GM23338 (cell line): ENCODE measurements around the gene CACNG1. TPM values are rescaled to one million over a fixed set of nuclear protein-coding genes. Genes with fewer than 3 reads are reported as not detected.

Experiments
- ATAC-seq: fragments of 200-7000 bp; cut with Tn5 transposase; 3 replicates; pipeline ENCODE4 v1.9.1; 2020
- DNase-seq: peaks from one replicate; pipeline ENCODE4 v3.0.0-alpha.2; 2015; ENCODE audit warnings: low spot score
- H2AFZ ChIP-seq: fragments of 200-600 bp; sonication (generic); 2 replicates; pipeline ENCODE4 v1.8.0; 2016; ENCODE audit warnings: antibody characterized with exemption, mild to moderate bottlenecking, moderate library complexity
- H3F3A ChIP-seq: fragments of 200-600 bp; sonication (generic); replicated peaks from 2 replicates; pipeline ENCODE4 v1.8.0; 2017; ENCODE audit warnings: antibody characterized with exemption, mixed run types, low read depth
- H3K27ac ChIP-seq: fragments of 200-600 bp; sonication (generic); 2 replicates; pipeline ENCODE4 v1.6.1; 2016; ENCODE audit warnings: low read depth
- H3K27me3 ChIP-seq: fragments of 200-600 bp; sonication (generic); 2 replicates; pipeline ENCODE4 v1.8.0; 2016; ENCODE audit warnings: mild to moderate bottlenecking, mixed run types, moderate library complexity; ENCODE audit not compliant: insufficient read depth
- H3K36me3 ChIP-seq: fragments of 200-600 bp; sonication (generic); 2 replicates; pipeline ENCODE4 v1.8.0; 2016; ENCODE audit warnings: mild to moderate bottlenecking; ENCODE audit not compliant: insufficient read depth
- H3K4me1 ChIP-seq: fragments of 200-600 bp; sonication (generic); 2 replicates; pipeline ENCODE4 v1.8.0; 2016; ENCODE audit warnings: mild to moderate bottlenecking, moderate library complexity; ENCODE audit not compliant: insufficient read depth
- H3K4me2 ChIP-seq: fragments of 200-600 bp; sonication (generic); 2 replicates; pipeline ENCODE4 v1.7.1; 2017; ENCODE audit warnings: mixed run types
- H3K4me3 ChIP-seq: fragments of 200-600 bp; sonication (generic); 2 replicates; pipeline ENCODE4 v1.6.1; 2016; ENCODE audit warnings: mixed run types
- H3K79me2 ChIP-seq: fragments of 200-600 bp; sonication (generic); replicated peaks from 2 replicates; pipeline ENCODE4 v1.8.0; 2017; ENCODE audit warnings: mild to moderate bottlenecking; ENCODE audit not compliant: insufficient read depth
- H3K9me2 ChIP-seq: fragments of 200-600 bp; sonication (generic); 2 replicates; pipeline ENCODE4 v1.8.0; 2017; ENCODE audit not compliant: insufficient read depth
- H4K20me1 ChIP-seq: fragments of 200-600 bp; sonication (generic); replicated peaks from 2 replicates; pipeline ENCODE4 v1.8.0; 2017; ENCODE audit warnings: mild to moderate bottlenecking; ENCODE audit not compliant: insufficient read depth
- H3K27ac Mint-ChIP-seq: 2 replicates; pipeline ENCODE4 v1.8.0; 2020; ENCODE audit warnings: inconsistent platforms, mild to moderate bottlenecking, moderate library complexity, mixed read lengths
- H3K27me3 Mint-ChIP-seq: 3 replicates; pipeline ENCODE4 v1.8.0; 2022; ENCODE audit warnings: low read depth, mild to moderate bottlenecking, moderate library complexity, mixed read lengths, inconsistent platforms; ENCODE audit not compliant: insufficient read depth, poor library complexity
- H3K36me3 Mint-ChIP-seq: 3 replicates; pipeline ENCODE4 v1.8.0; 2021; ENCODE audit warnings: low read depth, mild to moderate bottlenecking, inconsistent platforms, moderate library complexity, mixed read lengths
- H3K4me1 Mint-ChIP-seq: 3 replicates; pipeline ENCODE4 v1.8.0; 2020; ENCODE audit warnings: mild to moderate bottlenecking, inconsistent platforms, mixed read lengths
- H3K4me3 Mint-ChIP-seq: 3 replicates; pipeline ENCODE4 v1.8.0; 2021; ENCODE audit warnings: moderate library complexity, mild to moderate bottlenecking, inconsistent platforms, mixed read lengths
- H3K9me3 Mint-ChIP-seq: 3 replicates; pipeline ENCODE4 v1.8.0; 2020; ENCODE audit warnings: moderate library complexity, mild to moderate bottlenecking, inconsistent platforms, mixed read lengths
- CREB1 ChIP-seq: fragments of 250-450 bp; sonication (Bioruptor Pico); IDR thresholded peaks from 2 replicates; pipeline ENCODE4 v1.5.0; 2020; ENCODE audit warnings: low read depth, mild to moderate bottlenecking, moderate library complexity
- CTCF ChIP-seq, 2 experiments: fragments of 200-600 bp in 1 of 2; sonication (generic) in 1 of 2; conservative IDR thresholded peaks; 2 replicates each; pipeline versions ENCODE4 v1.5.1 to v1.6.1; 2016 to 2017; ENCODE audit warnings: antibody characterized with exemption in 2 of 2, low read depth in 2 of 2, mild to moderate bottlenecking in 2 of 2, moderate library complexity in 1 of 2
- EZH2 ChIP-seq: fragments of 200-600 bp; sonication (generic); IDR thresholded peaks from one replicate; pipeline ENCODE4 v1.8.0; 2017; ENCODE audit warnings: antibody characterized with exemption, mild to moderate bottlenecking, low read depth; ENCODE audit not compliant: unreplicated experiment
- EZH2phosphoT487 ChIP-seq: fragments of 200-600 bp; sonication (generic); IDR thresholded peaks from one replicate; pipeline ENCODE4 v1.8.1; 2018; ENCODE audit warnings: antibody characterized with exemption; ENCODE audit not compliant: unreplicated experiment
- JUNB ChIP-seq: IDR thresholded peaks from one replicate; pipeline ENCODE4 v1.6.1; 2016; ENCODE audit warnings: antibody characterized with exemption; ENCODE audit not compliant: unreplicated experiment
- NANOG ChIP-seq: IDR thresholded peaks from 2 replicates; pipeline ENCODE4 v1.6.1; 2016; ENCODE audit warnings: antibody characterized with exemption, borderline replicate concordance
- POLR2AphosphoS5 ChIP-seq: IDR thresholded peaks from 2 replicates; pipeline ENCODE4 v1.6.1; 2016; ENCODE audit warnings: antibody characterized with exemption, low read depth
- REST ChIP-seq: IDR thresholded peaks from one replicate; pipeline ENCODE4 v1.6.1; 2018; ENCODE audit warnings: antibody characterized with exemption; ENCODE audit not compliant: unreplicated experiment
- ZNF462 ChIP-seq: fragments of 250-450 bp; sonication (Bioruptor Pico); IDR thresholded peaks from 2 replicates; pipeline ENCODE4 v1.5.0; 2020; ENCODE audit warnings: mild to moderate bottlenecking, moderate library complexity
- polyA plus RNA-seq: library from polyadenylated mRNA; unstranded; fragments of >200 nt; fragmentation: Nextera tagmentation; extraction: Ambion mirVana; gene quantifications from 2 replicates; pipeline ENCODE4 v1.2.1, GENCODE V29; 2016
- total RNA-seq: library from RNA; depleted of rRNA; stranded (reverse); fragments of >200 nt; shearing (Covaris generic); gene quantifications from 2 replicates; pipeline ENCODE4 v1.2.3, GENCODE V29; 2014

CACNG1 gene
- total and polyA plus RNA-seq, 2 experiments from 2014 or later: not detected

- no peak overlapping the region for H3K4me2 ChIP-seq
- ATAC-seq: no peak
- H3K27me3 ChIP-seq: no peaks in the 10 kb centered on the region
- H3K4me3 ChIP-seq: no peak overlapping the region
- no peaks in the 10 kb centered on the region for H3K4me1 ChIP-seq
- no peaks in the 10 kb centered on the region for H3K36me3 ChIP-seq
- no peak overlapping the region for H2AFZ ChIP-seq
- H3K4me3 Mint-ChIP-seq: no peak overlapping the region
- H4K20me1 ChIP-seq: no peaks in the 10 kb centered on the region
- peaks cover 3% of the 10 kb centered on the region for H3K27me3 Mint-ChIP-seq
- H3K27ac Mint-ChIP-seq: no peak overlapping the region
- peaks cover 3% of the 10 kb centered on the region for H3K79me2 ChIP-seq
- TF ChIP-seq REST: no peak
- no peak for TF ChIP-seq CTCF (conservative IDR thresholded peaks at IDR 0.05; ENCODE audit: low read depth in 2 of 2)
- TF ChIP-seq EZH2phosphoT487: no peak
- no peak for TF ChIP-seq POLR2AphosphoS5
- no peak for TF ChIP-seq CREB1 (CRISPR knock-in tag)
- no peak for TF ChIP-seq EZH2
- no peak overlapping the region for H3K27ac ChIP-seq
- peaks cover 14% of the 10 kb centered on the region for H3K36me3 Mint-ChIP-seq
- H3K4me1 Mint-ChIP-seq: peaks cover 3% of the 10 kb centered on the region; the same call in 1 of the 3 replicates
- 0 out of 3 replicates have a peak, but pooled peaks cover 2% of the 10 kb centered on the region for H3K9me3 Mint-ChIP-seq
- no peaks in the 10 kb centered on the region for H3K9me2 ChIP-seq
- H3F3A ChIP-seq: no peaks in the 10 kb centered on the region
- no peak for DNase-seq
Measured at GRCh38 chr17:67090341-67090740, 46.0 kb downstream of the CACNG1 start.

DNA sequence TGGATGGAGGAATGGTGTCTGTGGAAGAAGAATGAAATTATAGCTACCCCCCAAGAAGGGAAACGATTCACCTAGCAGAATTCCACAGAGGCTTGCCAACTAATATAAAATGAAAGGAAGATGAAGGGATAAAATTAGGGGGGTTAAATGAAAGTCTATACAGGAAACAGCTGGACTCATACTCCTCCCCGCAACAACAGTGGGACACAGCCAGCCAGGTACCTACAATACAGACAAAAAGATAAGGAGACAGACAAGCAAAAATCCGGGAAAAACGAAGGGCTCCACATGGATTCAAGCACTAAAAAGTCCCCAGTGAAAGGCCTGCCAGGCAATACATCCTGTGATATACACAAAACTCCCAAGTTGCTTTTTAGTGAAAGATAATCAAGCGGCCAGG lies 47.9 kb downstream of the CACNG1 start:
- no peaks in the 10 kb centered on the region for H4K20me1 ChIP-seq
- H3K4me3 ChIP-seq: no peak overlapping the region
- no peak overlapping the region for H3K4me2 ChIP-seq
- no peak overlapping the region for H3K4me3 Mint-ChIP-seq
- H3K4me1 Mint-ChIP-seq: peaks cover 3% of the 10 kb centered on the region; the same call in 1 of the 3 replicates
- H3K79me2 ChIP-seq: peaks cover 3% of the 10 kb centered on the region
- no peaks in the 10 kb centered on the region for H3K27me3 ChIP-seq
- no peak for ATAC-seq
- H3K9me3 Mint-ChIP-seq: 0 out of 3 replicates have a peak, but pooled peaks cover 2% of the 10 kb centered on the region
- no peaks in the 10 kb centered on the region for H3K4me1 ChIP-seq
- H2AFZ ChIP-seq: no peak overlapping the region
- no peak for DNase-seq
- H3K36me3 ChIP-seq: no peaks in the 10 kb centered on the region
- H3K9me2 ChIP-seq: no peaks in the 10 kb centered on the region
- H3K27me3 Mint-ChIP-seq: no peaks in the 10 kb centered on the region
- H3K36me3 Mint-ChIP-seq: peaks cover 13% of the 10 kb centered on the region; the same call in 2 of the 3 replicates
- H3K27ac Mint-ChIP-seq: no peak overlapping the region; the same call in 1 of the 2 replicates
- no peak overlapping the region for H3K27ac ChIP-seq
- no peaks in the 10 kb centered on the region for H3F3A ChIP-seq
- TF ChIP-seq ZNF462 (CRISPR knock-in tag) (no peak), JUNB (no peak), POLR2AphosphoS5 (no peak), CREB1 (CRISPR knock-in tag) (no peak), NANOG (no peak)
